Subcutaneous preadipocyte (primary cell): ENCODE results near the gene NLGN4X. TPM values are rescaled to one million over a fixed set of nuclear protein-coding genes. Genes with fewer than 3 reads are reported as not detected.

Source experiments
- small RNA-seq: library from RNA; depleted of rRNA; stranded (forward); fragments of <200 nt; gene quantifications from one replicate; pipeline ENCODE3, GENCODE V24; 2012
- total RNA-seq: library from RNA; depleted of rRNA; stranded (reverse); fragments of >200 nt; gene quantifications from 2 replicates; pipeline ENCODE4 v1.2.3, GENCODE V29; 2012

Gene NLGN4X
- total RNA-seq = not detected in 2 replicates

GRCh38 chrX:6228720-6229119, at the start of gene NLGN4X:
Gene NLGN4X, minus strand, starts transcription at chrX:6228867. Its CDS starts 77,401 bp downstream, at chrX:6151466.

Small RNA genes within 50 kb of the gene (small RNA-seq; reads per million reads assigned to genes)
- gene RF00322 = not detected
